CD14-positive monocyte (primary cell): ENCODE results near the gene SFXN4. TPM values are rescaled to one million over a fixed set of nuclear protein-coding genes. Genes with fewer than 3 reads are reported as not detected.

Source experiments
- DNase-seq, 3 donors: peaks; one replicate each; pipeline ENCODE4 v3.0.0-alpha.2; 2011 to 2022
- H2AFZ ChIP-seq: 2 replicates; pipeline ENCODE4 v1.6.0; 2012; ENCODE audit warnings: mild to moderate bottlenecking, low read depth, low read length, inconsistent platforms; ENCODE audit not compliant: insufficient read depth, poor library complexity, severe bottlenecking
- H3K27ac ChIP-seq, 2 donors: 1 replicate in 1 of 2; 2 replicates in 1 of 2; pipeline ENCODE4 v1.5.1; 2012 to 2013; ENCODE audit warnings: low read length in 2 of 2, control low read depth in 1 of 2, inconsistent platforms in 1 of 2, low read depth in 1 of 2, mild to moderate bottlenecking in 1 of 2
- H3K27me3 ChIP-seq, 2 donors: one replicate each; pipeline versions ENCODE4 v1.6.0 to v1.6.1; 2011 to 2013; ENCODE audit warnings: low read length in 2 of 2; ENCODE audit not compliant: control insufficient read depth in 2 of 2, insufficient read depth in 2 of 2
- H3K36me3 ChIP-seq, 2 donors: replicated peaks in 1 of 2; 1 replicate in 1 of 2; 2 replicates in 1 of 2; pipeline versions ENCODE4 v1.5.1 to v1.6.1; 2012 to 2013; ENCODE audit warnings: low read length in 2 of 2, control low read depth in 1 of 2, inconsistent platforms in 1 of 2, mild to moderate bottlenecking in 1 of 2; ENCODE audit not compliant: insufficient read depth in 2 of 2, control insufficient read depth in 1 of 2
- H3K4me1 ChIP-seq, 2 donors: 1 replicate in 1 of 2; 2 replicates in 1 of 2; pipeline versions ENCODE4 v1.5.1 to v1.6.1; 2012 to 2013; ENCODE audit warnings: low read length in 2 of 2, control low read depth in 1 of 2, inconsistent platforms in 1 of 2, mild to moderate bottlenecking in 1 of 2, moderate library complexity in 1 of 2; ENCODE audit not compliant: insufficient read depth in 2 of 2, control insufficient read depth in 1 of 2
- H3K4me2 ChIP-seq: replicated peaks from 2 replicates; pipeline ENCODE3; 2012; ENCODE audit warnings: low read length, moderate library complexity, mild to moderate bottlenecking; ENCODE audit not compliant: poor library complexity, severe bottlenecking; ENCODE audit errors: extremely low read depth
- H3K4me3 ChIP-seq, 3 experiments: fragments of 200-600 bp in 1 of 3; sonication (generic) in 1 of 3; replicated peaks in 1 of 3; 1 replicate in 2 of 3; 2 replicates in 1 of 3; pipeline ENCODE4 v1.5.1; 2011 to 2013; ENCODE audit warnings: low read length in 3 of 3, mild to moderate bottlenecking in 3 of 3, control low read depth in 2 of 3, low read depth in 2 of 3, inconsistent platforms in 1 of 3, moderate library complexity in 1 of 3
- H3K79me2 ChIP-seq: 2 replicates; pipeline ENCODE4 v1.6.0; 2012; ENCODE audit warnings: mild to moderate bottlenecking, control low read depth, inconsistent platforms, low read length, moderate library complexity; ENCODE audit not compliant: insufficient read depth
- H3K9ac ChIP-seq: 2 replicates; pipeline ENCODE4 v1.6.0; 2017; ENCODE audit warnings: low read length, mild to moderate bottlenecking; ENCODE audit not compliant: insufficient read depth, poor library complexity, severe bottlenecking
- H3K9me3 ChIP-seq, 2 donors: replicated peaks in 1 of 2; 1 replicate in 1 of 2; 2 replicates in 1 of 2; pipeline versions ENCODE4 v1.5.1 to v1.6.1; 2012 to 2013; ENCODE audit warnings: low read length in 2 of 2, control low read depth in 1 of 2; ENCODE audit not compliant: control insufficient read depth in 1 of 2, insufficient read depth in 1 of 2
- H4K20me1 ChIP-seq: 2 replicates; pipeline ENCODE4 v1.6.0; 2012; ENCODE audit warnings: mild to moderate bottlenecking, low read length, control low read depth, moderate library complexity; ENCODE audit not compliant: insufficient read depth
- H3K27ac Mint-ChIP-seq, 7 donors: one replicate each; pipeline ENCODE4 v1.8.0; 2020; ENCODE audit warnings: mild to moderate bottlenecking in 7 of 7, mixed read lengths in 7 of 7, moderate library complexity in 6 of 7, inconsistent platforms in 2 of 7
- H3K27me3 Mint-ChIP-seq, 3 donors: one replicate each; pipeline ENCODE4 v1.8.0; 2021 to 2022; ENCODE audit warnings: low read depth in 3 of 3, mild to moderate bottlenecking in 3 of 3, mixed read lengths in 3 of 3, moderate library complexity in 3 of 3, inconsistent platforms in 1 of 3
- H3K36me3 Mint-ChIP-seq, 2 donors: one replicate each; pipeline ENCODE4 v1.8.0; 2020; ENCODE audit warnings: mixed read lengths in 2 of 2, inconsistent platforms in 1 of 2, mild to moderate bottlenecking in 1 of 2
- H3K4me1 Mint-ChIP-seq: one replicate; pipeline ENCODE4 v1.8.0; 2020; ENCODE audit warnings: mild to moderate bottlenecking, mixed read lengths
- H3K4me3 Mint-ChIP-seq, 2 donors: one replicate each; pipeline ENCODE4 v1.8.0; 2020; ENCODE audit warnings: mild to moderate bottlenecking in 2 of 2, mixed read lengths in 2 of 2, moderate library complexity in 1 of 2
- H3K9me3 Mint-ChIP-seq, 7 donors: one replicate each; pipeline ENCODE4 v1.8.0; 2020 to 2022; ENCODE audit warnings: mixed read lengths in 7 of 7, mild to moderate bottlenecking in 6 of 7, moderate library complexity in 6 of 7, inconsistent platforms in 2 of 7
- CTCF ChIP-seq: fragments of 200-600 bp; IDR thresholded peaks from one replicate; pipeline ENCODE4 v1.8.0; 2022; ENCODE audit warnings: antibody characterized with exemption, mild to moderate bottlenecking
- WGBS: methylation state at CpG from one replicate; pipeline ENCODE4 v1.1.5; 2013; ENCODE audit warnings: missing lambda C conversion rate; ENCODE audit not compliant: insufficient coverage; 5-methylcytosine and 5-hydroxymethylcytosine counted together
- intact Hi-C, 2 donors: fragments of 100-400 bp; cut with micrococcal nuclease; formaldehyde crosslinking; loops; one replicate each; pipeline versions ENCODE4 v1.15.0 to v1.15.1; 2023
- polyA plus RNA-seq, 3 donors: library from polyadenylated mRNA; depleted of rRNA in 1 of 3; unstranded in 2 of 3; stranded (reverse) in 1 of 3; fragments of 300-500 nt in 2 of 3; fragments of >200 nt in 1 of 3; fragmentation: Illumina TruSeq in 2 of 3; gene quantifications; 1 replicate in 2 of 3; 2 replicates in 1 of 3; pipeline ENCODE4 v1.2.3, GENCODE V29; 2012 to 2021

SFXN4 gene
- polyA plus RNA-seq, 3 donors = 8.3 to 20.4 (median 18.3) TPM

DNA sequence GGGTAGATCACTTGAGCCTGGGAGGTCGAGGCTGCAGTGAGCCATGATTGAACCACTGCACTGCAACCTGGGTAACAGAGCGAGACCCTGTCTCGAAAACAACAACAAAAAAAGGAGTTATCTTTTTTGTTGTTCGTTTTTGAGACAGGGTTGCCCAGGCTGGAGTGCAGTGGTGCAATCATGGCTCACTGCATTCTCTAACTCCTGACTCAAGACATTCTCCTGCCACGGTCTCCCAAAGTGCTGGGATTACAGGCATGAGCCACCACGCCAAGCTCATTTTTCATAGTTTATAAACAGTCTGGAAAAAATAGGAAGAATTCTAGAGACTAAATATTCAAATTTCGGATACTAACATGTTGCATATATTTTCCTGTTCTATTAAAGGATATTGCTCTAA is 29.4 kb downstream of the SFXN4 start:
- WGBS = 20% methylated on average over 1 of the region's 7 CpGs
- H3K4me1 Mint-ChIP-seq = peaks cover 67% of the 10 kb centered on the region
- no peak for TF ChIP-seq CTCF
- peak in 1 of 3 donors; percentile 42 for DNase-seq
- peaks cover 18 to 41% of the 10 kb centered on the region in 2 donors for H3K36me3 ChIP-seq
- no peak overlapping the region for H2AFZ ChIP-seq
- H3K9me3 ChIP-seq = no peaks in the 10 kb centered on the region
- H3K4me1 ChIP-seq = peaks cover 72 to 73% of the 10 kb centered on the region in 2 donors
- H3K4me2 ChIP-seq = peak overlapping the region; percentile 42
- no peaks in the 10 kb centered on the region for H3K27me3 ChIP-seq
- peak overlapping the region; percentile 54 for H3K9ac ChIP-seq
- H3K4me3 ChIP-seq = peak overlapping the region in 1 of 3 experiments; percentile 60
- H4K20me1 ChIP-seq = no peaks in the 10 kb centered on the region
- H3K27ac ChIP-seq = peak overlapping the region; percentile 91 to 94
- peaks cover 41 to 50% of the 10 kb centered on the region in 2 donors for H3K36me3 Mint-ChIP-seq
- peaks cover 0 to 3% (median 0%) of the 10 kb centered on the region in 7 donors for H3K9me3 Mint-ChIP-seq
- peaks cover 37% of the 10 kb centered on the region for H3K79me2 ChIP-seq
- H3K27me3 Mint-ChIP-seq = peaks cover 0 to 3% (median 0%) of the 10 kb centered on the region in 3 donors
- H3K4me3 Mint-ChIP-seq = peak overlapping the region in 1 of 2 donors; percentile 75
- intact Hi-C loops = loop anchor here (5.0 to 10.0 kb wide), 2 partner anchors 51 to 136 kb away; partner anchors contain the start of gene EIF3A (in 1 of the 2)
- H3K27ac Mint-ChIP-seq = peak overlapping the region; percentile 93 to 99 (median 95)

GRCh38 chr10:119135513-119135881 is 30.0 kb downstream of the SFXN4 start:
- TF ChIP-seq CTCF = no peak
- Mint-ChIP-seq H3K27ac (peak overlapping the region; percentile 93 to 99 (median 95)), H3K9me3 (peaks cover 0 to 4% (median 1%) of the 10 kb centered on the region in 7 donors), H3K27me3 (peaks cover 0 to under 1% (median 0%) of the 10 kb centered on the region in 3 donors), H3K4me1 (peaks cover 73% of the 10 kb centered on the region), H3K4me3 (peak overlapping the region in 1 of 2 donors; percentile 61), H3K36me3 (peaks cover 43 to 50% of the 10 kb centered on the region in 2 donors)
- no peaks in the 10 kb centered on the region for H3K27me3 ChIP-seq
- no CpG with 5 or more reads among the region's 4 CpGs for WGBS
- H3K4me2 ChIP-seq = peak overlapping the region; percentile 42
- peaks cover 18 to 35% of the 10 kb centered on the region in 2 donors for H3K36me3 ChIP-seq
- intact Hi-C loops = loop anchor here (5.0 to 10.0 kb wide), 2 partner anchors 51 to 137 kb away; partner anchors contain the start of gene EIF3A (in 1 of the 2)
- peaks cover 37% of the 10 kb centered on the region for H3K79me2 ChIP-seq
- peak overlapping the region in 1 of 3 experiments; percentile 60 for H3K4me3 ChIP-seq
- H3K9me3 ChIP-seq = no peaks in the 10 kb centered on the region
- no peaks in the 10 kb centered on the region for H4K20me1 ChIP-seq
- peak overlapping the region; percentile 58 for H3K9ac ChIP-seq
- no peak overlapping the region for H2AFZ ChIP-seq
- peak overlapping the region; percentile 91 to 94 for H3K27ac ChIP-seq
- H3K4me1 ChIP-seq = peaks cover 78% of the 10 kb centered on the region in 2 donors
- peak; percentile 89 to 94 (median 92) for DNase-seq
